Measurements from ENCODE around the gene CDH15. TPM values are rescaled to one million over a fixed set of nuclear protein-coding genes. Genes with fewer than 3 reads are reported as not detected.

The CDH15 gene
- total and polyA plus RNA-seq, 9 of the 15 experiments (the other 6 are each of a cell fraction or from before 2014, with no cell fraction given): 0.07 to 0.18 TPM; not detected in 7

DNA sequence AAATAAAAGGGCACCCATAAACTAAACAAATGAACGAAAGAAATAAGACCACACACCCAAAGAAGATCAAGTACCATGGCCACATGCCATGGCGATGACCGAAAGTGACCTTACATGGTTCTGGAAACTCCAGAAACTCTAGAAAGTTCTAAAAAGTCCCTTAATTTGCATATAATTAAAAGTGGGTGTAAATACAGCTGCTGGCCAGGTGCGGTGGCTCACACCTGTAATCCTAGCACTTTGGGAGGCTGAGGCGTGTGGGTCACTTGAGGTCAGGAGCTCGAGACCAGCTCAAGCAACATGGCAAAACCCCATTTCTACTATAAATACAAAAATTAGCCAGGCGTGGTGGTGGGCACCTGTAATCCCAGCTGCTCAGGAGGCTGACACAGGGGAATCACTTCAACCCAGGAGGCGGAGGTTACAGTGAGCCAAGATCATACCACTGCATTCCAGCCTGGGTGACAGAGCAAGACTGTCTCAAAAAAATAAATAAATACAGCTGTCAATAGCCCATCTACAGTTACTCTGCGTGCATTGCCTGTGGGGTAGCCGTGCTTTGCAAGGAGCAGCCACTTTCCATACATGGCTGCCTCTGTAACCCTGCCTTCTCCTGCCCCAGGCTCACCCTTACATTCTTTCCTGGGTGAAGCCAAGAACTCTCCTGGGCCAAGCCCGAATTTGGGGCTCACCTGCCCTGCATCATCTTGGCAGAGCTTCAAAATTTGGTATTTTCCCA, 38.8 kb downstream of the CDH15 start (continued):
- TF ChIP-seq, protein P1, sequence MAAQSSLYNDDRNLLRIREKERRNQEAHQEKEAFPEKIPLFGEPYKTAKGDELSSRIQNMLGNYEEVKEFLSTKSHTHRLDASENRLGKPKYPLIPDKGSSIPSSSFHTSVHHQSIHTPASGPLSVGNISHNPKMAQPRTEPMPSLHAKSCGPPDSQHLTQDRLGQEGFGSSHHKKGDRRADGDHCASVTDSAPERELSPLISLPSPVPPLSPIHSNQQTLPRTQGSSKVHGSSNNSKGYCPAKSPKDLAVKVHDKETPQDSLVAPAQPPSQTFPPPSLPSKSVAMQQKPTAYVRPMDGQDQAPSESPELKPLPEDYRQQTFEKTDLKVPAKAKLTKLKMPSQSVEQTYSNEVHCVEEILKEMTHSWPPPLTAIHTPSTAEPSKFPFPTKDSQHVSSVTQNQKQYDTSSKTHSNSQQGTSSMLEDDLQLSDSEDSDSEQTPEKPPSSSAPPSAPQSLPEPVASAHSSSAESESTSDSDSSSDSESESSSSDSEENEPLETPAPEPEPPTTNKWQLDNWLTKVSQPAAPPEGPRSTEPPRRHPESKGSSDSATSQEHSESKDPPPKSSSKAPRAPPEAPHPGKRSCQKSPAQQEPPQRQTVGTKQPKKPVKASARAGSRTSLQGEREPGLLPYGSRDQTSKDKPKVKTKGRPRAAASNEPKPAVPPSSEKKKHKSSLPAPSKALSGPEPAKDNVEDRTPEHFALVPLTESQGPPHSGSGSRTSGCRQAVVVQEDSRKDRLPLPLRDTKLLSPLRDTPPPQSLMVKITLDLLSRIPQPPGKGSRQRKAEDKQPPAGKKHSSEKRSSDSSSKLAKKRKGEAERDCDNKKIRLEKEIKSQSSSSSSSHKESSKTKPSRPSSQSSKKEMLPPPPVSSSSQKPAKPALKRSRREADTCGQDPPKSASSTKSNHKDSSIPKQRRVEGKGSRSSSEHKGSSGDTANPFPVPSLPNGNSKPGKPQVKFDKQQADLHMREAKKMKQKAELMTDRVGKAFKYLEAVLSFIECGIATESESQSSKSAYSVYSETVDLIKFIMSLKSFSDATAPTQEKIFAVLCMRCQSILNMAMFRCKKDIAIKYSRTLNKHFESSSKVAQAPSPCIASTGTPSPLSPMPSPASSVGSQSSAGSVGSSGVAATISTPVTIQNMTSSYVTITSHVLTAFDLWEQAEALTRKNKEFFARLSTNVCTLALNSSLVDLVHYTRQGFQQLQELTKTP (IDR thresholded peaks at IDR 0.05; ENCODE audit: low read depth in 1 of 2, partially characterized antibody in 2 of 2): no peak
- TF ChIP-seq ZNF707 (CRISPR knock-in tag; conservative IDR thresholded peaks at IDR 0.05) (no peak), RBM25 (IDR thresholded peaks at IDR 0.05; ENCODE audit: low read depth, low read length, severe bottlenecking) (no peak), C11orf30 (IDR thresholded peaks at IDR 0.05; ENCODE audit: low read depth) (no peak), SMAD3 (CRISPR knock-in tag; conservative IDR thresholded peaks at IDR 0.05) (no peak), BCOR (IDR thresholded peaks at IDR 0.05) (no peak), YBX1 (IDR thresholded peaks at IDR 0.05) (no peak), PHTF2 (CRISPR knock-in tag; IDR thresholded peaks at IDR 0.05) (no peak), ZNF830 (CRISPR knock-in tag; IDR thresholded peaks at IDR 0.05) (no peak), JUNB (CRISPR knock-in tag; conservative IDR thresholded peaks at IDR 0.05) (no peak)
- TF ChIP-seq, protein P2, sequence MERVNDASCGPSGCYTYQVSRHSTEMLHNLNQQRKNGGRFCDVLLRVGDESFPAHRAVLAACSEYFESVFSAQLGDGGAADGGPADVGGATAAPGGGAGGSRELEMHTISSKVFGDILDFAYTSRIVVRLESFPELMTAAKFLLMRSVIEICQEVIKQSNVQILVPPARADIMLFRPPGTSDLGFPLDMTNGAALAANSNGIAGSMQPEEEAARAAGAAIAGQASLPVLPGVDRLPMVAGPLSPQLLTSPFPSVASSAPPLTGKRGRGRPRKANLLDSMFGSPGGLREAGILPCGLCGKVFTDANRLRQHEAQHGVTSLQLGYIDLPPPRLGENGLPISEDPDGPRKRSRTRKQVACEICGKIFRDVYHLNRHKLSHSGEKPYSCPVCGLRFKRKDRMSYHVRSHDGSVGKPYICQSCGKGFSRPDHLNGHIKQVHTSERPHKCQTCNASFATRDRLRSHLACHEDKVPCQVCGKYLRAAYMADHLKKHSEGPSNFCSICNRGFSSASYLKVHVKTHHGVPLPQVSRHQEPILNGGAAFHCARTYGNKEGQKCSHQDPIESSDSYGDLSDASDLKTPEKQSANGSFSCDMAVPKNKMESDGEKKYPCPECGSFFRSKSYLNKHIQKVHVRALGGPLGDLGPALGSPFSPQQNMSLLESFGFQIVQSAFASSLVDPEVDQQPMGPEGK (CRISPR knock-in tag; IDR thresholded peaks at IDR 0.05; ENCODE audit: borderline replicate concordance): no peak
- TF ChIP-seq, protein P3, sequence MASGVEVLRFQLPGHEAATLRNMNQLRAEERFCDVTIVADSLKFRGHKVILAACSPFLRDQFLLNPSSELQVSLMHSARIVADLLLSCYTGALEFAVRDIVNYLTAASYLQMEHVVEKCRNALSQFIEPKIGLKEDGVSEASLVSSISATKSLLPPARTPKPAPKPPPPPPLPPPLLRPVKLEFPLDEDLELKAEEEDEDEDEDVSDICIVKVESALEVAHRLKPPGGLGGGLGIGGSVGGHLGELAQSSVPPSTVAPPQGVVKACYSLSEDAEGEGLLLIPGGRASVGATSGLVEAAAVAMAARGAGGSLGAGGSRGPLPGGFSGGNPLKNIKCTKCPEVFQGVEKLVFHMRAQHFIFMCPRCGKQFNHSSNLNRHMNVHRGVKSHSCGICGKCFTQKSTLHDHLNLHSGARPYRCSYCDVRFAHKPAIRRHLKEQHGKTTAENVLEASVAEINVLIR (CRISPR knock-in tag; IDR thresholded peaks at IDR 0.05): no peak

Measured in K562 (cell line).